ENCODE data around the gene PLPPR1. TPM values are rescaled to one million over a fixed set of nuclear protein-coding genes. Genes with fewer than 3 reads are reported as not detected.
"Not testable (repeated sequence)": the region's sequence is repeated elsewhere in the genome, so short reads cannot be mapped to it uniquely, and the experiment has no call there.

PLPPR1 gene
- total and polyA plus RNA-seq, 2 donors (not counting 1 experiment from before 2014, with no cell fraction given): not detected

- Histone ChIP-seq H3K4me1 (ENCODE audit: control insufficient read depth, extremely low read depth, insufficient read depth, low read length) (no peaks in the 10 kb centered on the region), H3K4me2 (ENCODE audit: extremely low read depth, insufficient read depth, low read length) (no peak overlapping the region), H3K36me3 (ENCODE audit: control insufficient read depth, insufficient read depth, low read length) (no peaks in the 10 kb centered on the region), H3K27ac (ENCODE audit: insufficient read depth, low read length) (no peak overlapping the region), H3K9me3 (ENCODE audit: control insufficient read depth, insufficient read depth, low read depth, low read length) (no peaks in the 10 kb centered on the region), H2AFZ (ENCODE audit: low read length) (no peak overlapping the region), H3K9ac (ENCODE audit: insufficient read depth, low read length) (no peak overlapping the region), H3K27me3 (ENCODE audit: control insufficient read depth, insufficient read depth, low read length) (no peaks in the 10 kb centered on the region), H3K4me3 (replicated peaks in 1 of 4; ENCODE audit: control extremely low read depth in 1 of 4, insufficient read depth in 1 of 4, low read depth in 3 of 4, low read length in 4 of 4) (no peak overlapping the region), H4K20me1 (ENCODE audit: control insufficient read depth, extremely low read depth, insufficient read depth, low read length) (no peaks in the 10 kb centered on the region), H3K79me2 (ENCODE audit: control insufficient read depth, insufficient read depth, low read length) (no peaks in the 10 kb centered on the region)
- TF ChIP-seq EZH2 (IDR thresholded peaks at IDR 0.05; ENCODE audit: low read length, missing control alignments) (no peak), CTCF (conservative IDR thresholded peaks at IDR 0.05 in 1 of 2, IDR thresholded peaks at IDR 0.05 in 1 of 2; ENCODE audit: low read depth in 1 of 2, low read length in 2 of 2) (no peak)
- DNase-seq (ENCODE audit: low read depth in 2 of 2): no peak
Observed at GRCh38 chr9:101271102-101271501, 242.6 kb downstream of the PLPPR1 start.

- H3K79me2 ChIP-seq (ENCODE audit: control insufficient read depth, insufficient read depth, low read length): no peaks in the 10 kb centered on the region
- no peak overlapping the region for H3K9ac ChIP-seq (ENCODE audit: insufficient read depth, low read length)
Observed at GRCh38 chr9:101274971-101275768, 246.6 kb downstream of the PLPPR1 start.

GRCh38 chr9:101275769-101276250 is 247.3 kb downstream of the PLPPR1 start:
- Histone ChIP-seq H3K27ac (ENCODE audit: insufficient read depth, low read length) (no peak overlapping the region), H3K9me3 (ENCODE audit: control insufficient read depth, insufficient read depth, low read depth, low read length) (no peaks in the 10 kb centered on the region), H3K79me2 (ENCODE audit: control insufficient read depth, insufficient read depth, low read length) (no peaks in the 10 kb centered on the region), H3K4me2 (ENCODE audit: extremely low read depth, insufficient read depth, low read length) (no peak overlapping the region), H2AFZ (ENCODE audit: low read length) (no peak overlapping the region), H3K4me3 (replicated peaks in 1 of 4; ENCODE audit: control extremely low read depth in 1 of 4, insufficient read depth in 1 of 4, low read depth in 3 of 4, low read length in 4 of 4) (no peak overlapping the region), H3K36me3 (ENCODE audit: control insufficient read depth, insufficient read depth, low read length) (no peaks in the 10 kb centered on the region), H3K9ac (ENCODE audit: insufficient read depth, low read length) (no peak overlapping the region), H3K27me3 (ENCODE audit: control insufficient read depth, insufficient read depth, low read length) (no peaks in the 10 kb centered on the region), H3K4me1 (ENCODE audit: control insufficient read depth, extremely low read depth, insufficient read depth, low read length) (no peaks in the 10 kb centered on the region), H4K20me1 (ENCODE audit: control insufficient read depth, extremely low read depth, insufficient read depth, low read length) (no peaks in the 10 kb centered on the region)
- TF ChIP-seq EZH2 (IDR thresholded peaks at IDR 0.05; ENCODE audit: low read length, missing control alignments) (no peak), CTCF (conservative IDR thresholded peaks at IDR 0.05 in 1 of 2, IDR thresholded peaks at IDR 0.05 in 1 of 2; ENCODE audit: low read depth in 1 of 2, low read length in 2 of 2) (no peak)
- DNase-seq (ENCODE audit: low read depth in 2 of 2): no peak

More at GRCh38 chr9:101274971-101275768, 246.6 kb downstream of the PLPPR1 start:
- TF ChIP-seq CTCF (conservative IDR thresholded peaks at IDR 0.05 in 1 of 2, IDR thresholded peaks at IDR 0.05 in 1 of 2; ENCODE audit: low read depth in 1 of 2, low read length in 2 of 2): no peak
- no peak for TF ChIP-seq EZH2 (IDR thresholded peaks at IDR 0.05; ENCODE audit: low read length, missing control alignments)
- no peaks in the 10 kb centered on the region for H4K20me1 ChIP-seq (ENCODE audit: control insufficient read depth, extremely low read depth, insufficient read depth, low read length)
- no peak overlapping the region for H3K4me3 ChIP-seq (replicated peaks in 1 of 4; ENCODE audit: control extremely low read depth in 1 of 4, insufficient read depth in 1 of 4, low read depth in 3 of 4, low read length in 4 of 4)
- no peak overlapping the region for H2AFZ ChIP-seq (ENCODE audit: low read length)
- H3K4me2 ChIP-seq (ENCODE audit: extremely low read depth, insufficient read depth, low read length): no peak overlapping the region
- no peaks in the 10 kb centered on the region for H3K36me3 ChIP-seq (ENCODE audit: control insufficient read depth, insufficient read depth, low read length)
- H3K4me1 ChIP-seq (ENCODE audit: control insufficient read depth, extremely low read depth, insufficient read depth, low read length): no peaks in the 10 kb centered on the region
- no peak overlapping the region for H3K27ac ChIP-seq (ENCODE audit: insufficient read depth, low read length)
- H3K9me3 ChIP-seq (ENCODE audit: control insufficient read depth, insufficient read depth, low read depth, low read length): no peaks in the 10 kb centered on the region
- H3K27me3 ChIP-seq (ENCODE audit: control insufficient read depth, insufficient read depth, low read length): no peaks in the 10 kb centered on the region
- no peak for DNase-seq (ENCODE audit: low read depth in 2 of 2)

GRCh38 chr9:101291043-101291442 is 262.5 kb downstream of the PLPPR1 start:
- H3K4me1 ChIP-seq (ENCODE audit: control insufficient read depth, extremely low read depth, insufficient read depth, low read length); H2AFZ ChIP-seq (ENCODE audit: low read length); H4K20me1 ChIP-seq (ENCODE audit: control insufficient read depth, extremely low read depth, insufficient read depth, low read length); H3K79me2 ChIP-seq (ENCODE audit: control insufficient read depth, insufficient read depth, low read length); H3K9me3 ChIP-seq (ENCODE audit: control insufficient read depth, insufficient read depth, low read depth, low read length); H3K4me3 ChIP-seq (replicated peaks in 1 of 4; ENCODE audit: control extremely low read depth in 1 of 4, insufficient read depth in 1 of 4, low read depth in 3 of 4, low read length in 4 of 4); DNase-seq (ENCODE audit: low read depth in 2 of 2); H3K27me3 ChIP-seq (ENCODE audit: control insufficient read depth, insufficient read depth, low read length); H3K4me2 ChIP-seq (ENCODE audit: extremely low read depth, insufficient read depth, low read length); H3K36me3 ChIP-seq (ENCODE audit: control insufficient read depth, insufficient read depth, low read length); H3K27ac ChIP-seq (ENCODE audit: insufficient read depth, low read length); H3K9ac ChIP-seq (ENCODE audit: insufficient read depth, low read length): not testable (repeated sequence)
